Kasumi-1 (cell line): Measurements from ENCODE around the gene EFTUD2.
A peak's percentile ranks its signal among the peaks of the same experiment; 100 is the strongest.

ENCODE experiments used
- DNase-seq, 2 experiments: peaks; one replicate each; lab custom pipeline; 2025; lab: John Stamatoyannopoulos, UW

Gene EFTUD2

DNA sequence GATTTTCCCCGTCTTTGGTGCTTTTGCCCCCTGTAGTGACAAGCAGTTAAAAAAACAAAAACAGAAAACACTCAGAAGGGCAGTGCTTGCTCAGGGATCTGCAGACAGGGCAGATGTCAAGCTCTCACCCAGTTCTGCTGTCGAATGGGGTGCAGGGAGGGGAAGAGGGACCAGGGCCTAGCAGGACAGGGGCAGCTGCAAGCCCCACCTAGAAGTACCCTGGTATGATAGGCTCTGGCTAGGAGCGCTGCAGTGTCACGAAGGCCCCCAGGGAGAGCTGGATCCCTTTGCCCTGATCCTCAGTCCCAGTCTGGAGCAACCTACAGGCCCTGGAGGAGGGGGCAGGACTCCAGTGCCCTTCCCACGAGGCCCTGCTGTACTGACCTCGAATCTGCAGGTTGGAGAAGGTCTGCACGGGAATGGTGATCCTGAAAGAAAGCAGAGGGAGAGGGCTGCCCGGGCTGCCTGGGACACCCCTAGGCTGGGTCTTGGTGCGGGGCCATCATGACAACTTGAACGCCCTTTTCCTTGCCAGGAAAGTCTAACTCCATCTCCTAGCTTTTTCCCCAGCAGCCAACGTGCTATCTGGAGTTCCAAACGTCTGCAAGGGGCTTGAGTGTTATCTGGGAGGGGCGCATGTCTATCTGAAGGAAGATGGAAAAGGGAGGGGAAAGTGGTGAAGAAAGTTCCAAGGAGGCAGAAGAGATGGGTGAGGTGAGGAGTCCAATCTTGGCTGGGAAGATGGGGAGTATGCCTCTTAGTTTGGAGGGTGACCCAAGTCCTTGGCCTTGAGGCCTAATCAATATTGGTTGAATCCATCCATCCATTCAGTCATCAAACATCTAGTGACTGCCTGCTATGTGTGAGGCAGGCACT is 11.2 kb upstream of the EFTUD2 start:
- no peak for DNase-seq

DNA sequence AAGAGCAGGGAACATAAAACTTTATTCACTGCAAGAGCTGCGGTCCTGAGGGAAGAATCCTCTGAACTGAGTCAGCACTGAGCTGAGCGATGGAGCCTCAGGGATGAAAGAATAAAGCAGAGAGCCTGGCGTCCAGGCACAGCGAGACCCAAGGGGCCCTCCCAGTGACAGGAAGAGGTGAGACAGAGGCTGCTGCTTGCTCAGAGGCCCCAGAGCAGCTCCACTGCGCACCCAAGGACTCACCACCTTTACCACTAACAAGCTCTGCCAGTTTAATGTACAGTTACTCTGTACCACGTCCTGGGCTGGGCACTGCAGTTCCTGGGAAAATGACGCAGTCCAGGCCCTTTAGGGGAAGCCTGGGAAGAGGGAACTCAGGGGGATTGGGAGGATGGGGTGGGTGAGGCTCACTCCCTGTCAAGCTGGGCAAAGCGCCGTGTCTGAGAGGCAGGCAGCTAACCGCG is 10.5 kb upstream of the EFTUD2 start:
- no peak for DNase-seq

DNA sequence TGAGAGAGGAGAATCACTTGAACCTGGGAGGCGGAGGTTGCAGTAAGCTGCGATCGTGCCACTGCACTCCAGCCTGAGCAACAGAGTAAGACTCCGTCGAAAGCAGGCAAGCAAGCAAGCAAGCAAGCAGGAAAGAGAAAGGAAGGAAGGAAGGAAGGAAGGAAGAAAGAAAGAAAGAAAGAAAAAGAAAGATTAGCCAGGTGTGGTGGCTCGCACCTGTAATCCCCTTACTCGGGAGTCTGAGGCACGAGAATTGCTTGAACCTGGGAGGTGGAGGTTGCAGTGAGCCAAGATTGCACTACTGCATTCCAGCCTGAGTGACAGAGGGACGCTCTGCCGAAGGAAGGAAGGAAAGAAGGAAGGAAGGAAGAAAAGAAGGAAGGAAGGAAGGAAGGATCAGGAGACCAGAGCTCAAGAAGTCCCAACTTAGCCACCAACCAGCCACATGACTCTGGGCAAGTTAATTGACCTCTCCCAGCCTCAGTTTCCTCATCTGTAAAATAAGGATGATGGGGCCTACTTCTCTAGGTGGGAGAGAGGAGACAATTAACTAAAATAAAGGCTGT is 9.6 kb upstream of the EFTUD2 start:
- DNase-seq = no peak

DNA sequence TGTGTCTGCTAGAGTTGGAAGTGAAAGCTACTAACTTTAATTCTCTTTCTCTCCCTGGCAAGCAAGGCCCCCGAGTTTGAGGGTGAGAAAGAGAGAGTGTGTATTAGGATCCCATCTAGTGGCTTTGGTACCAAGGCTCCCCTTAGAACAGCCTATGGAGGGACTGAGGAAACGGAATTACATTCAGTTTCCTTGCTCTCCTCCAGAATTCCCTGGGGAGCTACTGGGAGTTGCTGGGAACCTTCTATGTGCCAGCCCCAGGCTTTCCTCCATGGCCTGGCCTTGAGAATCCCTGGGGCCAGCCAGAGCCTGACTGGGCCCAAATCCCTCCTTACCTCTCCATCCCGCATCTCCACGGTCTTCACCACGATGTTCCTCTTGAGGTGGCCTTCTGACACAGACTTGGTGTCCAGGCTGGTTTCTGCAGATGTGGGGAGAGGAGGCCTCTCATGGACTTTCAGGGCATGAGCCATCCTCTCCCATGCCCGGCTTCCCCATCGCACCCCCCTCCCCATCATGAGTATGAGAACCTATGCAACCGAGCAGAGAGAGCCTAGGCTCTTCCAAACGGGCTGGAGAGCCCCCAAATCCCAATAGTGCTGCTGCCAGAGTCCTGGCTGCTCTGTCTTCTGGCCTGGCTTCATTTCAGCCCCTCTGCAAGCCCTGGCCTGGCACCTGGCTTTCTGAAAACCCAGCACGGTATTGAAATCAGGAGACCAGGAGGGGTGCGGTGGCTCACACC is 8.7 kb upstream of the EFTUD2 start:
- no peak for DNase-seq

DNA sequence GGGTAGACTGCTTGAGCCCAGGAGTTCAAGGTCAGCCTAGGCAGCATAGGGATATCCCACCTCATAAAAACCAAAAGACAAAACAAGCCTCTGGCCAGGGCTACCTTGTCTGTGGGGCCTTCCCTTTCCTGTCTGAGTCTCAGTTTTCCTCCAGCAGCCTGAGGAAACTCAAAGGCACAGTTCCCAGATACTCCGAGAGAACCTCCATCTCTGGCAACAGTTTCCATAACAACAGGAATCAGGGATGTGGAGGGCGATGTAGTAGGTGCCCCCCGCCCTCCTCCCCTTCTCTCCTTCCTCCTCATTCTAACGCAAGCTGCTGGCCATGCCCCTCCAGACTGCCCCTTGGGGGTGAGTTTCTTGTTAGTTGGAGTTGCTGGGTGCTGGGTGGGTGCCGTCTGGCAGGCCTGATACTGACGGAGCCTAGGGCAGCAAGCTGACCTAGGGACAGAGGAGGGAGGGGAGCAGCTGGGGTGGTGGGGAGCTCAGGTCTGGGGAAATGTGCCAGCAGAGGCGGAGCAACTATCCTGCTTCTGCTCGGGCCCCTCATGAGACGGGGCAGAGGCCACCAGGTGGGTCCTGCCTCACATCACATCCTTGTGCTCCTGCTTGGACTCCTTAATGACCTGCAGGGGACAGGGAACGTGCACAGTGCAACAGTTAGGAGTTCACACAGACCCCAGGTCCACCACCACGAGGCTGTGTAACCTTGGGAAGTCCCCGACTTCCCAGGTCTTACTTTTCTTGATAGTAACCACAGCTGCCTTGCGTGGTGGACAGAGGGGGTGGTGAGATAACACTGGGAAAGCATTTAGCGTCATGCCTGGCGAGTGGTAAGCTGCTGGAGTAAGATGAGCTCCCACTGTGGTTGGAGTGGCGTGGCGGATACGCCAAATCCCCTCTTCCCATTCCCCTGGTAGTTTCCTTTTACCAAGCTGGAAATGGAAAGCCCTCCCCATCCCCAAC is 7.8 kb upstream of the EFTUD2 start:
- DNase-seq = no peak

DNA sequence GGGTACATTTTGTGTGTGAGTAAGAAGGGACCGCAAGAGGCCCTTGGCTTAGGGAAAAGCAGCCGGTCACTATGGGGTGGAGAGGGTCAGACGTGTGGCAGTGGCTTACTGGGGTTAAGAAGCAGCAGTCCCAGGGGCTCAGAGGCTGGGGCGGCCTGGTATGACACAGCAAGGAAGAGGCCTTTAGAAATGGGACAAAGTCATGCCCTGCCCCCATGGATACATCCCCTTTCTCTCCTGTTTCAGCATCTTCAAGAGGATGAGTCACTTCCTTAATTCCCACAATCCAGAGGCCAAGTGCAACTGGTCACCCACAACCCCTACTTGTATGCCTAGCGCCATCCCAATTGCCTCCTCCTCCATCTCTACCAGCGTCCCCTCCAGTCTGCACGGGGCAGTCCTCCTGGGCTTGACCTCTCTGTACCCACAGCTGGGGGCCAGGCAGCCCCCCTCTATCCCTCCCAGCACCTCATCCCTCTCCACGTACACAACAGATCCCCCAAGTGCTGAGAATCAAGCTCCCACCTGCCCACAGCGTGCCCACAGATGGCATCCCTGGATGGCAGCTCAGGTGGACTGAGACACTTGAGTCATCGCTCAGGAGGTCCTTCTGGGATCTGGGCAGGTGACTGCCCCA is 6.9 kb upstream of the EFTUD2 start:
- peak; percentile 10 to 32 for DNase-seq

DNA sequence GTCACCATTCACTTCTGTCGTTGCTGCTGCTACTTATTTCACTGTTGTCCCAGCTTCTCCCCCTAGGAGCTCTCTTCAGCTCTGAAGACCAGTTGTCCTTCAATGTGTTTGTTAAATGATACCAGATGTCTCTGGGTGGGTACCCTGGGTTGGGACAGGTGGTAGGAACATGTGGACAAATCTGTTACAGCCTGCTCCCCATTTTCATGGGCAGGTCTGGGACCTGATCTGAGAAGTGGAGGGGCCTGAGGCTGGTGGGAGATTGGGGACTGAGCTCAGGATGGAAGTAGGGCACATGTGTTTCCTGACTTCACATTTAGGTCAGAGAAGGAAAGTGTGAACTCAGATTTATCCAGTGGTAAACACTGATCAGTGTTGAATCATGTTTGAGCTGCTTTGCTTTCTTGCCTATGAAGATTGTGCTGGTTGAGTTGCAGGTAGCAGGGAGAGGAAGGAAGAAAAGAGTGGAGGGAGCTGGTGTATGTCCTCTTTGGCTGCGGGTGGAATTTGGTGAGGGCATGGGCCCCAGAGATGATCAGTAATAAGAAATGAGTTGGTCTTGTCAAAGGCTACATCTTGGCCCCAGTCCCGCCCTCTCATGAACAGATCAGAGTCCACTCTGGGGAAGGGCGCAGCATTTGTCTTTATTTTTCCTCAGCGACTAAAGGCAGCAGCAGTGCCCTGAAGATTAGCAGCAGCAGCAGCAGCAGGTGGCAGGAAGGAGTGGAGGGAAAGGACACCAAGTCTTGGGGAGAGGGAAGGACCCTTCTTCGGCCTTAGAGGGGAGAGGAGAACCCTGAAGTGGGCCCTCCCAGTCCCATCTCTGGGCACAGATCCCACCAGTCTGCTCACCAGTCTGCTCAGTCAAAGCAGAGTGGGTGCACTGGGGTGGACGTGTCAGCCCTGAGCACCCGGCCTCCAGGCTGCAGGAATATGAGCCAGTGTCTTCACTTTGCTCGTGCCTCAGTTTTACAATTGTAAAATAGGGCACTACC is 6.1 kb upstream of the EFTUD2 start:
- no peak for DNase-seq

DNA sequence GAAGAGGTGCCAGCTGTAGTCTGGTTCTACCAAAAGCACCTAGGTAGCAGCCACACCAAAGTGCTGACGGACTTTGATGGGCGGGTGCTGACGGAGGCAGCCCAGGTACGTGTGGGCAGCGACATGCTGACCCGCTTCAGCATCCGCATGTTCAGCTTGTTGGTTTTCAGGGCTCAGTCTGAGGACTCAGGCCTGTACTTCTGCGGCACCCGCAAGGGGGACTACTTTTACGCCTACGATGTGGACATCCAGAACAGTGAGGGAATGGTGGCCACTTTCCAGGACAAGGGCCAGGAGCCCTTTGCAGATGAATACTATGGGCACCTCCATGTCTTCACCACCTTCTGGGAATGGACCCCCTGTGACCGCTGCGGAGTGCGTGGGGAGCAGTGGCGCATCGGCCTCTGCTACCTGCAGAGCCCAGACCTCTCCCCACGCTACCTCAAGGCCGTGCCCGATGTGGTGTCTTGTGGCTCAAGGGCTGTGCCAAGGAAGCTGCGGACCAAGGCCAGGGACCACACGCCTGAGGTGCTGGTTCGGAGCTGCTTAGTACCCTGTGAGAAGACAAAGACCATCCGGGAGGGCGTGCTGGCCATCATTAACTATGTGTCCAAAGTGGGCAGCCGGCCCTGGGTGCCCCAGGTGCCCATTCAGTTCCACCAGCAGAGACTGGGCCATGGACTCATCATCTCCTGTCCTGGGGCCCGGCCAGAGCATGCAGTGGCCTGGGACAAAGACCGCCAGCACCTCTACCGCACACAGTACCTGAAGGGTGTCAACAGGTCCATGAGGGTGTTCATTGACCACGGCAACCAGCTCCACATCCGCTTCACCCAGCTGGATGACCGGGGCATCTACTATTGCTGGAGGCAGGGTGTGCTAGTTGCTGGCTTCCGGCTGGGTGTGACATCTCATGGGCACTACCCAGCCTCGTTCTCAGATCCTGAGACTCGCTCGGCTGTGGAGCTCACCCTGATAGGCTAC is 5.0 kb upstream of the EFTUD2 start:
- DNase-seq = no peak

DNA sequence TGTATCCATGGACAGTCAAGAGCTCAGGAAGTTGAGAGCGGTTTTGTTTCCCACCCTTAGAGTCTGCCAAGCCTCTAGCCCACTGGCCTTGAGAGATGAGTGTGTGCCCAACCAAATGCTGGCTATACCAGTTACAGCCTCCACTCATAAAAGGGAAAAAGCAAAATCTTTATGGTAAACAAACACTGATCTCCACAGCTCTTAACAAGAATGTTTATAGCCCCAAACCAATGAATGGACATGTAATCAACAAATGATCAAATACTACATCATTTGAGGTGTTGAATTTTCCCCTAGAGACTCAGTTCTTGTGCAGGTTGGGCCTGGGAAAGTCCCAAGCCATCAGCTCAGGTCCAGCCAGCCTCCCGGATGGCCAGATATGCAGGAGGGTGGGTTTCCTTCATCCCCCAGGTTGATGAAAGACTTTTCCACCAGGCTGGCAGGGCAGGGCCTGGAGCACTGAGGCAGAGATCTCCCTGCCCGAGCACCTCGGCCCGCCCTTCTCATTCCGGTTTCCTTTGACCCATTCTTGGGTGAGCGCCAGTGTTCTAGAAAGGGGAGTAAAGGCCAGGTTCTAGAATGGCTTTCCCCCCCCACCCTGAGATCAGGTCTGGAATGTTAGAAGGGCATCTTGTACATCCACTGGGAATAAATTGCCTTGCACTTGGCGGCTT is 3.9 kb upstream of the EFTUD2 start:
- no peak for DNase-seq

DNA sequence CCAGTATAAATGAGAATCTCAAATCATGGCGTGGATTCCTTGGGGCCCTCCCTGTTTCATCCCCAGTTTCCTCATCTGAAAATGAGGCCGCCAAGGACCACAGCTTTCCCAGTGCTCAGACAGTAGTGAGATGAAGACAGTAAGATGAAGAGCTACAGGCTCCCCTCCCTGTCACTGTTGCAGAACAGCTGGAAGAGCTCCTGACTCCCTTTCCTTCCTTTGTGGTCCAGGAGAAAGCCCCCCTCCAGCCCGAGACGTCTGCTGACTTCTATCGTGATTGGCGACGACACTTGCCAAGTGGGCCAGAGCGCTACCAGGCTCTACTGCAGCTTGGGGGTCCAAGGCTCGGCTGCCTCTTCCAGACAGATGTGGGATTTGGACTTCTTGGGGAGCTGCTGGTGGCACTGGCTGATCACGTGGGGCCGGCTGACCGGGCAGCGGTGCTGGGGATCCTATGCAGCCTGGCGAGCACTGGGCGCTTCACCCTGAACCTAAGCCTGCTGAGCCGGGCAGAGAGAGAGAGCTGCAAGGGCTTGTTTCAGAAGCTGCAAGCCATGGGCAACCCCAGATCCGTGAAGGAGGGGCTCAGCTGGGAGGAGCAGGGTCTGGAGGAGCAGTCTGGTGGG is 3.0 kb upstream of the EFTUD2 start:
- no peak for DNase-seq

DNA sequence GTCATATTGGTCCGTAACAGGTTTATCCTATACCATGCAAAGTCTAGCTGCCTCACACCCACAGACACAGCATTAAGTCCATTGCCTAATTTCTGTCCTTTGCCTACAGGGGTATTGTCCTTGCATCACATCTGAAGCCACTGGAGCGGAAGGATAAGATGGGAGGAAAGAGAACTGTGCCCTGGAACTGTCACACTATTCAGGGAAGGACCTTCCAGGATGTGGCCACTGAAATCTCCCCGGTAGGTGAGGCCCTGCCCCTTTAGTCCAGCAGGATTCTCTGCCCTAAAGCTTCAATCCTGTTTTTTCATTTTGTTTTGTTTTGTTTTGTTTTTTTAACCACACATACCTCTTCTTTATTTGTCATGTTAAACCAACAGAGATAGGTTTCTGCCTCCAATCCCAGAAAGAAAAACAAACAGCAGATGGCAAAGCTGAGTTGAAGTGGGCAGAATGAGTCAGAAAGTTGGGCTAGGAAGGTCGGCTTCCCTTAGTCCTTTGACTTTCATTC is 2.2 kb upstream of the EFTUD2 start:
- no peak for DNase-seq

DNA sequence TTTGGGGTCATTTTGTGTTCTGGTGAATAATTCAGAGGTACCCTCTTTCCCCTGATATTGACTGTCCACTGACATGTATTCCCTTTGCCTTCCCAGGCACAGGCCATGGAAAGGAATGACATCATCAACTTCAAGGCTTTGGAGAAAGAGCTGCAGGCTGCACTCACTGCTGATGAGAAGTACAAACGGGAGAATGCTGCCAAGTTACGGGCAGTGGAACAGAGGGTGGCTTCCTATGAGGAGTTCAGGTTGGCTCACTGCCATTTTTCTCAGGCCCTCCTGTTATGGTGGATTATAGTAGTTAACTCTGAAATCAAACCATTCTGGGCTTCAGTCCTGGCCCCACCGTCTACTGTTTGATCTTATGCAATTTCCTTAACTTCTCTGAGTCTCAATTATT is 1.6 kb upstream of the EFTUD2 start:
- no peak for DNase-seq

DNA sequence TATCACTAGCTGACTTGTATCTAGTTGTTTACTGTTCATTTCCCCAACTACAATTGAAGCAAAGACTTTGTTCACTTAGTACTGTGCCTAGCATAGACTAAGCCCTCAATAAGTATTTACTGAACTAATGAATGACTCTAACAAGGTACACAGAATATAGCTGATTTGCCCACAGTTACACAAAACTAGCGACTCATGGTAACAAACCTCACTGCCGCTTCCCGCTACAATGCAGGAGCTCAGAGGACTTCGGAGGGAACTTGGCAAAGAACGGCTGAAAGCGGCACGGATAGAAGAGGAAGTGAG is 524 bp downstream of the EFTUD2 start:
- peak; percentile 78 to 79 for DNase-seq

DNA sequence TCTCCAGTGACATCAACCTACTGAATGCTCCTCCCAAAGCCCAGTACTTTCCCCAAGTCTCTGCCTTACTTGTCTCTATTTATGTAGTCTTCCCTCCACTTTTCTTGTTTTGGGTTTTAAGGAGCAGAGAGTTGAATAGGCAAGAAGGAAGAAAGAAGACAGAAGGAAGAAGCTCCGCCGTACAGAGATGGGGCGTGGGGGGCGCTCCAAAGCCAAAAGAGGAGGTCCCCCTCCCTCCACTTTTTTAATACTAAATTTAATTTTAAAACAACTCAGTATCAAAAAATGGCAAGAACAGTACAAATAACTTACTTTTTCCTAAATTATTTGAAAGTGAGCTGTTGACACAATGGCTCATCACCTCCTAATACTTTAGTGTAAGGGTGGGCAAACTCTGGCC is 4.6 kb downstream of the EFTUD2 start:
- no peak for DNase-seq

DNA sequence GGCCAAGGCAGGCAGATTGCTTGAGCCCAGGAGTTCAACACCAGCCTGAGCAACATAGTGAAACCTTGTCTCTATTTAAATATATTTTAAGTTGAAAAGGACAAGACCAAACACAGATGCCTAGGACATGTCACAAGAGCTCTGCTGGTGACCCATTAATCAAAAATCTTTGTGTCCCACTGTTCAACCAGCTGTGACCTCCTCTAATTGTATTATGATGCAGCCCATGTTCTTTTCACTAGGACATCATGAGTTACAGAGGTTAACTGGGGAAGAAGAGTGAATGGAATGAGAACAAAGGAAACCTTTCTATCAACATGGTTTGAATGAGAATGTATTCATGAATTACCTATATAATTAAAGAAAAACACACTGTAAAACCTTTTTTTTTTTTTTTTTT is 7.0 kb downstream of the EFTUD2 start:
- no peak for DNase-seq

DNA sequence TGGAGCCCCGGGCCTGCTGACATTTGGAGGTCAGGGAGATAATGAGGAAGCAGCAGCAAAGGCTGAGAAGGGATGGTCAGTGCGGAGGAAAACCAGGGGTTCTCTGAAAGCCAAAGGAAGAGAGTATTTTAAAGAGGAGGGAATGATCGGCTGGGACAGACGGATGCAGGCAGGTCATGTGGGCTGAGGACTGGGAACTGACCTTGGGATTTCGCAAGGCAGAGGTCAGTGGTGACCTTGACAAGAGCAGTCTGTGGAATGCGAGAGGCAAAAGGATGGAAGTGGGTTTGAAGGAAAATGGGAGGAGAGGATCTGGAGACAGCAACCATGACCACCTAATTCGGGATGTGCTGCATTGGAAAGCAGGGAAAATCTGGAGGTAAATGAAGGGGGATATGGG is 10.2 kb downstream of the EFTUD2 start:
- DNase-seq = no peak
